M059J (cell line): Measurements from ENCODE around the gene ZMYND19. TPM values are rescaled to one million over a fixed set of nuclear protein-coding genes. Genes with fewer than 3 reads are reported as not detected.

Source experiments
- total RNA-seq: library from RNA; depleted of rRNA; stranded (reverse); fragments of >200 nt; shearing (Covaris generic); gene quantifications from 2 replicates; pipeline ENCODE4 v1.2.3, GENCODE V29; 2014; rRNA removed

The ZMYND19 gene
- total RNA-seq, 1 experiment from 2014 or later, result 33.0 TPM

Other genes with a start within 250 kb of the ZMYND19 start
- 1.6 and 2.7 TPM in 2 replicates for gene EXD3, start 167.3 kb downstream of the ZMYND19 start, total RNA-seq
- not detected in 2 replicates for gene NOXA1, start 167.1 kb downstream of the ZMYND19 start, total RNA-seq
- not detected in 2 replicates for gene ENTPD8, start 149.2 kb downstream of the ZMYND19 start, total RNA-seq
- 11.8 and 24.0 TPM in 2 replicates for gene NSMF, start 131.2 kb downstream of the ZMYND19 start, total RNA-seq
- 0.27 TPM in 1 of 2 replicates, not detected in the other for gene PNPLA7, start 40.1 kb downstream of the ZMYND19 start, total RNA-seq
- gene MRPL41, start 38.6 kb downstream of the ZMYND19 start, total RNA-seq, result 53.7 and 76.4 TPM in 2 replicates
- gene DPH7, start 11.6 kb downstream of the ZMYND19 start, total RNA-seq, result 20.8 and 25.5 TPM in 2 replicates
- gene ARRDC1, start 15.2 kb upstream of the ZMYND19 start, total RNA-seq, result 29.1 and 31.7 TPM in 2 replicates
- gene EHMT1, start 28.5 kb upstream of the ZMYND19 start, total RNA-seq, result 24.3 and 38.4 TPM in 2 replicates